ENCODE measurements around the gene AXIN2.

The AXIN2 gene

GRCh38 chr17:65576939-65577338, 15.5 kb upstream of the AXIN2 start:
- TF ChIP-seq, protein P1, sequence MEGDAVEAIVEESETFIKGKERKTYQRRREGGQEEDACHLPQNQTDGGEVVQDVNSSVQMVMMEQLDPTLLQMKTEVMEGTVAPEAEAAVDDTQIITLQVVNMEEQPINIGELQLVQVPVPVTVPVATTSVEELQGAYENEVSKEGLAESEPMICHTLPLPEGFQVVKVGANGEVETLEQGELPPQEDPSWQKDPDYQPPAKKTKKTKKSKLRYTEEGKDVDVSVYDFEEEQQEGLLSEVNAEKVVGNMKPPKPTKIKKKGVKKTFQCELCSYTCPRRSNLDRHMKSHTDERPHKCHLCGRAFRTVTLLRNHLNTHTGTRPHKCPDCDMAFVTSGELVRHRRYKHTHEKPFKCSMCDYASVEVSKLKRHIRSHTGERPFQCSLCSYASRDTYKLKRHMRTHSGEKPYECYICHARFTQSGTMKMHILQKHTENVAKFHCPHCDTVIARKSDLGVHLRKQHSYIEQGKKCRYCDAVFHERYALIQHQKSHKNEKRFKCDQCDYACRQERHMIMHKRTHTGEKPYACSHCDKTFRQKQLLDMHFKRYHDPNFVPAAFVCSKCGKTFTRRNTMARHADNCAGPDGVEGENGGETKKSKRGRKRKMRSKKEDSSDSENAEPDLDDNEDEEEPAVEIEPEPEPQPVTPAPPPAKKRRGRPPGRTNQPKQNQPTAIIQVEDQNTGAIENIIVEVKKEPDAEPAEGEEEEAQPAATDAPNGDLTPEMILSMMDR (IDR thresholded peaks at IDR 0.05; ENCODE audit: insufficient read depth, low read depth, low read length, missing control alignments): no peak
- DNase-seq (ENCODE audit: low read depth): no peak
- no peak overlapping the region for H3K4me3 ChIP-seq (ENCODE audit: low read depth, low read length)

- DNase-seq (ENCODE audit: low read depth): no peak
- H3K4me3 ChIP-seq (ENCODE audit: low read depth, low read length): no peak overlapping the region
- TF ChIP-seq, protein P1 (IDR thresholded peaks at IDR 0.05; ENCODE audit: insufficient read depth, low read depth, low read length, missing control alignments): no peak
Observed at GRCh38 chr17:65573282-65573602, 11.8 kb upstream of the AXIN2 start.

DNA sequence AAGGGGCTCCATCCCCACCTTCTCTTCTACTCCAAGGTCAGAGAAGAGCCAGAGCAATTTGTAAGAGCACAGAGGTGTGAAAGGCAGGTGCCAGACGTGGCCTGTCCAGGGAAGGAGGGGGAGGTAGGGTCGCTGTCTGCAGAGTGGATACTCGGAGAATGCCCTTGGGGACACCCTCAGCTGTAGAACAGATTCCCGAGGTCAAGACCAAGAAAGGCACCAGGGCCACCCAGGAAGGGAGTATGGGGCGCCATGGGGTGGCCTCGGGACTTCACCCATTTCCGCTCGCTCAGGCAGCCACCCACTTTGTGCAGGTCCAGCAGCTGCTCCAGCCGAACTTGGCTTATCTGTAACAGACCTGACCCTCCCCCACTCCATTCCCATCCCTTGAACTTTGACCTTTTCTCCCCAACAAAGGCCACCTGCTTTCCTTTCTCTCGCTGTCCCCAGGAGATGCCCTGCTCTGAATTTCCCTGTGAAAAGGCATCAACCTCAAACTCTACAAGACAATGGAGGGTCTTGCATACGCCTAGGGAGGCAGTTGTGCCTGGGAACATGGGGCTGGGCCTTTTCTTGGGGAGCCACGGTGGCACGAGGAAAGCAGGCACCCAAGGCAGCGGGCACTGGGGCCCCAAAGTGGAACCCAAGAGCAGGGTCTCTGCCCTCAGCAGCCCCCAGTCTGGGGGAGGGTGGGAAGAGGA, 11.3 kb upstream of the AXIN2 start:
- TF ChIP-seq, protein P1 (IDR thresholded peaks at IDR 0.05; ENCODE audit: insufficient read depth, low read depth, low read length, missing control alignments): no peak
- H3K4me3 ChIP-seq (ENCODE audit: low read depth, low read length): no peak overlapping the region
- no peak for DNase-seq (ENCODE audit: low read depth)

DNA sequence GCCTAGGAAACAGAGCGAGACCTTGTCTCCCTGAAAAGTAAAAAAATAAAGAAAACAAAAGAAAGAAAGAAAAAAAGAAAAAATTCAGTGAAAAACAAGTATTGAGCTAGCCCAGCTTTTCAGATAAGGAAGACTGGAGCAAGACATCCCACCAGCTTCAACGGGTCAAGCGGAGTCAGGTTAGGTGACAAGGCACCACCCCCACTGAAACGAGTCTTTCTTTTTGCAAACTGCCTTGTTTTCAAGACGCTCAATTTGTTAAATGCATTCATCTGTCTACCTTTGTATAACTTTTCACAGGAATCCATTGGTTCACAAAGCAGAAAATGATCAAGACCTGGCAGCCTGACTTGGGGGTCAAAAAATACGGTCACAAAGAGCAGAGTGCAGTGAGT, 10.7 kb upstream of the AXIN2 start:
- no peak overlapping the region for H3K4me3 ChIP-seq (ENCODE audit: low read depth, low read length)
- no peak for DNase-seq (ENCODE audit: low read depth)
- TF ChIP-seq, protein P1 (IDR thresholded peaks at IDR 0.05; ENCODE audit: insufficient read depth, low read depth, low read length, missing control alignments): no peak

DNA sequence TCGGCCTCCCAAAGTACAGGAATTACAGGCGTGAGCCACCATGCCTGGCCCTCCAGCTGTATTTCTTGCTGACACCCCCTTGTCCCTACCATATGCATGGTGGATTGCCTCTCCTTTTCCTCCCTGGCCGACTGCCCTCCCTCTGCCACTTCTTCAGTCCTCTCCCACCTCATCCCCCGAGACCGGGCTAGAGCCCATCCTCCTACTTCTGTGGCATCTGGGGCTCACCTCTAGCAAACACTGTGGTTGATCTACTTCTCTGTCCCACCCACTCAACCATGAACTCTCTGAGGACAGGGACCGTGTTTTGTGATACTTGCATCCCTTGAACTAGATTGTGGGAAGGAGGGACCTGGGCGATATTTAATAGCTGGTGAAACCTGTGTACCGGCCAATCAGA, 7.5 kb upstream of the AXIN2 start:
- no peak overlapping the region for H3K4me3 ChIP-seq (ENCODE audit: low read depth, low read length)
- TF ChIP-seq, protein P1 (IDR thresholded peaks at IDR 0.05; ENCODE audit: insufficient read depth, low read depth, low read length, missing control alignments): no peak
- DNase-seq (ENCODE audit: low read depth): peak; percentile 52

DNA sequence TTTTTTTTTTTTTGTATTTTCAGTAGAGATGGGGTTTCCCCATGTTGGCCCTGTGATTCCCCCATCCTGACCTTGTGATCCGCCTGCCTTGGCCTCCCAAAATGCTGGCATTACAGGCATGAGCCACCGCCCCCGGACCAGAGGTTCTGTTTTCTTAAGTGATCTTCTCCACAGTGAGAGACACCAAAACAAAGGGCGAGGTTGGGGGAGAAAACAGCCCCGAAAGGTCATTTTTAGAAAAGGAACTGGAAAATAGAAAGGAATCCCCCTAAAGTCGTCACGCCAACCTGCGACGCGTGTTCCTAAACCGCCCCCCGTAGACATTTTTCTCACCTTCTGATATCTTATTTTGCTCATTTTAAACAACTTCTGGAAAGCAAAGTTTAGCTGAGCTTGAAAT, 6.1 kb upstream of the AXIN2 start:
- DNase-seq (ENCODE audit: low read depth): peak; percentile 54
- TF ChIP-seq, protein P1 (IDR thresholded peaks at IDR 0.05; ENCODE audit: insufficient read depth, low read depth, low read length, missing control alignments): no peak
- no peak overlapping the region for H3K4me3 ChIP-seq (ENCODE audit: low read depth, low read length)

DNA sequence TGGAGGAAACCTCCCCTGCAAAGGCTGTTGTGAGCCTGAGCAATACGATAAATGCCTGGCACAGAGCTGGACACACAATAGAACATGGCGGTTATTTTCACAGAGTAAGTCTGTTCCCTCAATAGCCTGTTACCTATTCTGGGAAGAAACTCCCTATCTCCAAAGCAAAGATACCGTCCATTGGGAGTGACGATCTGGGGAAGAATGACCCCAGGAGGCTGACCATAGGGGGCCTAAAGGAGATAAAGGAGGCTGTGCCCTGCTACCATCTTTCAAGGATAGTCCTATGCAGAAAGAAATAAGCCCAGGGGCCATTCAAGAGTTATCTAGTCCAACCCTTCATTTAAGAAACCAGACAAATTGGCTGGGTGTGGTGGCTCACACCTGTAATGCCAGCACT, 4.1 kb upstream of the AXIN2 start:
- no peak overlapping the region for H3K4me3 ChIP-seq (ENCODE audit: low read depth, low read length)
- DNase-seq (ENCODE audit: low read depth): no peak
- TF ChIP-seq, protein P1 (IDR thresholded peaks at IDR 0.05; ENCODE audit: insufficient read depth, low read depth, low read length, missing control alignments): no peak
